NCI-H2196 (cell line): ENCODE data around the gene SLBP.

ENCODE experiments used
- DNase-seq: peaks from one replicate; lab custom pipeline; 2025; ENCODE audit not compliant: unreplicated experiment; lab: John Stamatoyannopoulos, UW

SLBP gene

DNA sequence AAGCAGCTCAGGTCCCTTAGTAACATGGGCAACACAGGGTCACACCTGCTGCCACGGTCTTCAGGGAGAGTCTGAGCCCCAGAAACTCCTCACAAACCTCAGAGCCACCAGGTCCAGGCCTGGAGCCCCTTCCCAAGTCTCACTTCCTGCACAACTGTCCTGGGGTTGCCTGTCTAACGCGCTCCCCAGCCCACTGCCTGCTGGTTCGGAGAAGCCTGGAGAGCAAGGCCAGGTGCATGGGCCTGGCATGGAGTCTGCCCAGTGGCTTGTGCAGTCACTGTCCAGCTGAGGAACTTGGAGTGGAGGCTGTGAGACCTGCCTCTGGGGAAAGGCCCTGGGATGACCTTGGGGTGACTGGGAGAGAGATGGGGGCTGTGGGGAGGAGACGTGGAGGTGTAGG lies 56.0 kb downstream of the SLBP start:
- DNase-seq: no peak

GRCh38 chr4:1655676-1656075 lies 56.4 kb downstream of the SLBP start:
- no peak for DNase-seq

DNA sequence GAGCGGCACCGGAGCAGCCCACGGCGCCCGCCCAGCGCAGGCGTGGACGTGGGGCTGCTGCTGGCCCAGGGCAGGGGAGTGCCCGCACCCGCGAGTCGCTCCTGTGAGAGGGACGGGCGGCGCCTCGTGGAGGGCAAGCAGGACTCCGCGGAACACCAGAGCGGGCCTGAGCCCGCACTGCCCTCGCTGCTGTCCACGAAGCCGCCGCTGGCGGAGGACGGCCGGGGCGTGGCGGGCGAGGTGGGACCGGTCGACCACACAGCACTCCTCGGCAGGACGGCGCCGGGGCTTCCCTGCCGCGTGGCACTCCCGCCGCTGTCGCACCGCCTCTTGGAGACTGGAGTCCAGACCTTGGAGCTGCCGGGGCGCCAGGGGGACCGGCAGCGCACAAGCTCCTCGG lies 57.0 kb downstream of the SLBP start:
- DNase-seq: no peak

DNA sequence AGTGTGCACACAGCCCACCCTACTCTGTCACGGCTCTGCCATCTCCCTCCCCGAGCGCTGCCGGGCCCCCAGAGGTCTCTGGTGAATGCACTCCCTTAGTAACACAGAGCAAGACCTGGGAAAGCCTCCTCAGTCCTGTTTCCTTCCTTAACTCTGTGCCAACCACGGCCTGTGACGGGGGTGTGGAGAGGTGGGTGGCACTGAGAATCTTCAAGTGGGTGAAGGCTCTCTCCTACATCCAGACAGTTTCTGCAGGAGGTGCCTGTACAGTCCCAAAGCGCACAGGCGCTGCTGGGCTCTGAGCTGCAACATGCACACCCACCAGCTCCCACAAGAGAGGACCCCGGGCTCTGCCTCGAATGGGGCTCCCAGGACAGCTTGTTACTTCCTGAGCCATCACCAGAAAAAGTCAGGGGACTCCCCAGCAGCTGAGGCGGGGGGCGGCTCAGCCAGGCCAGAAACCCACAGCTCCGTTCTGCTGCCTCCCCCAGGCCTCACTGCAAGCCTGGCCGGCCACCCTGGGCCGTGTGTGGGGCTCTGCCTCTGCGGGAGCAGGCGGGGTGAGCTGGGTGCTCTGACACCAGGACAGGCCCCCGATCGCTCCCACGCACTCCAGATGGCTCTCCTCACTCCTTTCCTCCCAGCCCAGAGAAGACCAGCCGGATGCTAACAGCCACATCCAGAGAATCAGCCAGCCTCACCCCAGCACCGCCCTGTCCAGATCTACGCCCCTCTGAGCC lies 57.7 kb downstream of the SLBP start:
- DNase-seq: no peak

DNA sequence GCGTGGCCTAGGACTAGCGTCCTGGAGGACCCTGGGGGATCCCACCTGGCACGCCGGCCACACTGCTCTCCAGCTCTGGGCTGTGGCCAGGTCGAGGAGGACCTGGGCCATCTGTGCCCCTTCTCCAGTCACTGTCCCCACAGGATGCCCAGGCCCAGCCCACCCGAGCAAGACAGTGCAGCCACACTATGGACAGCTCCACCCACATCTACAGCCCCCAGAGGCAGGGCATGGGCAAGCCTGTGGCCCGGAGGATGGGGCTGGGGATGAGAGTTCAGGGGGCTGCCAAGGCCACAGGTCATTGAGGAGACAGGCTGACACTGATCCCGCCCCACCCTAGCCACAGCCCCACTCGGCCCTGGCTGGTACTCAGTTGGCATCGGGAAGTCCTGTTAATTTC lies 58.3 kb downstream of the SLBP start:
- no peak for DNase-seq

GRCh38 chr4:1652088-1652487 lies 60.0 kb downstream of the SLBP start:
- DNase-seq: no peak

- no peak for DNase-seq
These were observed 60.5 kb downstream of the SLBP start for GRCh38 chr4:1651609-1652008.

DNA sequence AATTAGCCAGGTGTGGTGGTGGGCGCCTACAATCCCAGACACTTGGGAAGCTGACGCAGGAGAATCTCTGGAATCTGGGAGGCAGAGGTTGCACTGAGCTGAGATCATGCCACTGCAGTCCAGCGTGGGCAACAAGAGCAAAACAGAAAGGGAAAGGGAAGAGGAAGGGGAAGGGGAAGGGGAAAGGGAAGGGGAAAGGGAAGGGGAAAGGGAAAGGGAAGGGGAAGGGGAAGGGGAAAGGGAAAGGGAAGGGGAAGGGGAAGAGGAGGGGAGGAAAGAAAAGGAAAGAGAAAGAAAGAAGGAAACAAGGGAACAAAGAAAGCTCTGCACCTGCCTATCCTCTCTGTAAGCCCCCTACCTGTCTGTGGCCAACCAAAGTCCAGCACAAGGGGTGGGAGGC lies 63.2 kb downstream of the SLBP start:
- DNase-seq: no peak

GRCh38 chr4:1647432-1647831 lies 64.7 kb downstream of the SLBP start:
- no peak for DNase-seq

DNA sequence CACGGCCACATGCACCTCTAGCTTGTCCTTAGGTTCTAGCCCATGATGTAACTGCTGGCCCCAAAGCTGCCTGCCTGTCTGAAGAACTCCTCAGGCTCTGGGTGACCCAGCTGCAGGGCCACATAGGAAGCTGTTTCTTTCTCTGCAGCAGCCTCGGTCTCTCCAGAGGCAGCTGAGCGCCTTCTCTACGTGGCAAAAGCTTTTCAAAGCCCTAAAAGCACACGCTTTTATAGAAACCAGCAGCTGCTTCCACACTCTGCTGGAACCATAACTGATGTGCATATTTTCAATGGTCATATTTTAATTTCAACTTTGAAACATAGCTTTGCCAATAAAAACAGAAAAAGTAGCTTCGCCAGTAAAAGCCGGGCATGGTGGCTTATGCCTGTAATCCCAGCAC lies 65.4 kb downstream of the SLBP start:
- no peak for DNase-seq

DNA sequence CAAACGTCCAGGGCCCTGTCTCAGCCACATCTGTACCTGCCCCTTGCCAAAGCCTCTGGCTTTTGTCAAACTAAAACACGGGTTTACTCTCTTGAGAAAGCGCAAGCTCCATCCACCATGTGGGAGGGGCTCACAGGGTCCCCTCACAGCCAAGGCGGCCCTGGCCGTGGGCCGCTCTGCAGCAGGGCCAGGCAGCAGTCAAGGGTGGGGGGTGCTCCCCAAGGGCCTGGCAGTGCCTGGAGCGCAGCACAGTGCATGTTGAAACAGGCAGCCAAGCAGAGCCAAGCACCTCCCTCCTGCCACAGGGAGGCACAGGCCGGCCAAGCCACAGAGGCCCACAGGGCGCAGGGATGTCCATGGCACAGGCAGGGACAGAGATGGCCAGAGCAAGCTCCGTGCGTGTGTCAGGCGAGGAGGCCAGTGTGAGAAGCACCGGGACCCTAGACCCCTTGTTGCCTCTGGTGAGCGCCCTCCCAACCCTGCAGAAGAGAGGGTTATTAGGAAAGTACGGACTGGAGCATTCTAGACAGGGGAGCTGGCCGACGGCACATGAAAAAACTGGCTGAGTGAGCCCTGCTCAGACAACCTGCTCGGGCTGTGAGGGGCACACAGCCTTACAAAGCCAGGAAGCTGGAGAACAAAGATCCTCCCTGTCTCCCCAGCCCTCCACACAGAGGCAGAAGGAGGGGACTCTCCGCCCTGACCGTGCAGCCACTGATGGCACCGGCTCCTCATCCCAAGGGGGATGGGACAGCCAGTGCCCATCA lies 67.0 kb downstream of the SLBP start:
- no peak for DNase-seq

- DNase-seq: no peak
These were observed 68.0 kb downstream of the SLBP start for GRCh38 chr4:1643971-1644735.
